ENCODE results near the gene MED16. TPM values are rescaled to one million over a fixed set of nuclear protein-coding genes. Genes with fewer than 3 reads are reported as not detected.
"Not testable (repeated sequence)": the region's sequence is repeated elsewhere in the genome, so short reads cannot be mapped to it uniquely, and the experiment has no call there.

The MED16 gene
- polyA plus RNA-seq, 3 donors: 40.3 to 68.6 (median 58.3) TPM

GRCh38 chr19:849195-849594, 43.8 kb downstream of the MED16 start:
- DNase-seq (ENCODE audit: extremely low read depth in 1 of 11, low read depth in 9 of 11, low spot score in 4 of 11): not testable (repeated sequence)

GRCh38 chr19:848386-848921, 44.5 kb downstream of the MED16 start:
- no peak for DNase-seq (ENCODE audit: extremely low read depth in 1 of 11, low read depth in 9 of 11, low spot score in 4 of 11)

GRCh38 chr19:845707-846521, 47.1 kb downstream of the MED16 start:
- no peak for DNase-seq (ENCODE audit: extremely low read depth in 1 of 11, low read depth in 9 of 11, low spot score in 4 of 11)

GRCh38 chr19:844546-844971, 48.4 kb downstream of the MED16 start:
- no peak for DNase-seq (ENCODE audit: extremely low read depth in 1 of 11, low read depth in 9 of 11, low spot score in 4 of 11)

- no peak for DNase-seq (ENCODE audit: extremely low read depth in 1 of 11, low read depth in 9 of 11, low spot score in 4 of 11)
Observed at GRCh38 chr19:843836-844545, 49.0 kb downstream of the MED16 start.

- DNase-seq (ENCODE audit: extremely low read depth in 1 of 11, low read depth in 9 of 11, low spot score in 4 of 11): no peak
Observed at GRCh38 chr19:843180-843835, 49.7 kb downstream of the MED16 start.

- DNase-seq (ENCODE audit: extremely low read depth in 1 of 11, low read depth in 9 of 11, low spot score in 4 of 11): not testable (repeated sequence)
Observed at GRCh38 chr19:842802-843179, 50.2 kb downstream of the MED16 start.

- DNase-seq (ENCODE audit: extremely low read depth in 1 of 11, low read depth in 9 of 11, low spot score in 4 of 11): no peak
Observed at GRCh38 chr19:840519-841206, 52.3 kb downstream of the MED16 start, which contains the start of gene PRTN3. Gene PRTN3, plus strand, starts transcription at chr19:840999. Its CDS starts 10 bp downstream, at chr19:841009.

GRCh38 chr19:835210-835810, 57.7 kb downstream of the MED16 start:
- no peak for DNase-seq (ENCODE audit: extremely low read depth in 1 of 11, low read depth in 9 of 11, low spot score in 4 of 11)

- no peak for DNase-seq (ENCODE audit: extremely low read depth in 1 of 11, low read depth in 9 of 11, low spot score in 4 of 11)
Observed at GRCh38 chr19:834216-834615, 58.8 kb downstream of the MED16 start.

- DNase-seq (ENCODE audit: extremely low read depth in 1 of 11, low read depth in 9 of 11, low spot score in 4 of 11): no peak
Observed at GRCh38 chr19:831407-832369, 61.3 kb downstream of the MED16 start.

GRCh38 chr19:829129-829758, 63.7 kb downstream of the MED16 start:
- no peak for DNase-seq (ENCODE audit: extremely low read depth in 1 of 11, low read depth in 9 of 11, low spot score in 4 of 11)

- no peak for DNase-seq (ENCODE audit: extremely low read depth in 1 of 11, low read depth in 9 of 11, low spot score in 4 of 11)
Observed at GRCh38 chr19:827710-828321, 65.2 kb downstream of the MED16 start, which contains the start of gene AZU1. Gene AZU1, plus strand, starts transcription at chr19:827837. Its CDS starts 10 bp downstream, at chr19:827847.

- DNase-seq (ENCODE audit: extremely low read depth in 1 of 11, low read depth in 9 of 11, low spot score in 4 of 11): no peak
Observed at GRCh38 chr19:827314-827709, 65.7 kb downstream of the MED16 start.

GRCh38 chr19:825897-826644, 66.9 kb downstream of the MED16 start:
- DNase-seq (ENCODE audit: extremely low read depth in 1 of 11, low read depth in 9 of 11, low spot score in 4 of 11): no peak

GRCh38 chr19:824885-825284, 68.1 kb downstream of the MED16 start:
- DNase-seq (ENCODE audit: extremely low read depth in 1 of 11, low read depth in 9 of 11, low spot score in 4 of 11): no peak
